GM10266 (cell line): Measurements from ENCODE around the gene IFT88.

ENCODE experiments used
- DNase-seq: peaks from one replicate; pipeline ENCODE4 v3.0.0; 2012; ENCODE audit errors: extremely low spot score
- CTCF ChIP-seq: IDR thresholded peaks from 2 replicates; pipeline ENCODE4 v1.5.1; 2012; ENCODE audit warnings: mild to moderate bottlenecking, low read depth; ENCODE audit not compliant: control insufficient read depth, insufficient read depth; ENCODE audit errors: missing control alignments

IFT88 gene

GRCh38 chr13:20718958-20719566, 152.1 kb downstream of the IFT88 start:
- no peak for TF ChIP-seq CTCF
- no peak for DNase-seq

GRCh38 chr13:20719783-20720182, 152.8 kb downstream of the IFT88 start:
- TF ChIP-seq CTCF, result no peak
- no peak for DNase-seq

- no peak for TF ChIP-seq CTCF
These were observed 153.5 kb downstream of the IFT88 start for GRCh38 chr13:20720499-20720898.

GRCh38 chr13:20721058-20721453, 154.1 kb downstream of the IFT88 start:
- no peak for TF ChIP-seq CTCF
- DNase-seq, result no peak

More at GRCh38 chr13:20720499-20720898, 153.5 kb downstream of the IFT88 start:
- DNase-seq, result no peak

GRCh38 chr13:20721454-20722357, 154.7 kb downstream of the IFT88 start:
- DNase-seq, result no peak
- no peak for TF ChIP-seq CTCF

GRCh38 chr13:20727856-20728255, 160.9 kb downstream of the IFT88 start:
- no peak for DNase-seq
- TF ChIP-seq CTCF, result no peak

- no peak for DNase-seq
- no peak for TF ChIP-seq CTCF
These were observed 161.8 kb downstream of the IFT88 start for GRCh38 chr13:20728579-20729311.
